GM12873 (cell line): ENCODE data around the gene ITGAX.

ENCODE experiments used
- TF ChIP-seq, protein P1 (sequence below): IDR thresholded peaks from 2 replicates; pipeline ENCODE4 v1.5.1; 2012; ENCODE audit warnings: low read depth, mild to moderate bottlenecking, moderate library complexity, low read length, control low read depth; ENCODE audit not compliant: insufficient read depth; ENCODE audit errors: missing control alignments

ITGAX gene

DNA sequence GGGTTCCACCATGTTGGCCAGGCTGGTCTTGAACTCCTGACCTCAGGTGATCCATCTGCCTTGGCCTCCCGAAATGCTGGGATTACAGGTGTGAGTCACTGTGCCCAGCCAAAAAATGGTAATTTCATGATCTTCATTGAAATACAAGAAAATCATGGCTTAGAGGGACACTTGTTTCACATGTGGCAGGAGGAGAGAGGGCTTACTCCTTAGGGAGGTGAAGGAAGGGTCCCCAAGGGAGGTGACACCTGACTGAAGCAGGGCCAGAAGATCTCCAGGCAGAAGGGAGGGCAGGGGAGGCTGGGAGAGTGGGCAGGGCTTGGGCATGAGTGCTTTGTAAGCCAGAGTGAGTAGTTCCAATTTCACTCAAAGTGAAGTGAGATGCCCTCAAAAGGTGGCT lies 20.0 kb upstream of the ITGAX start:
- TF ChIP-seq, protein P1, sequence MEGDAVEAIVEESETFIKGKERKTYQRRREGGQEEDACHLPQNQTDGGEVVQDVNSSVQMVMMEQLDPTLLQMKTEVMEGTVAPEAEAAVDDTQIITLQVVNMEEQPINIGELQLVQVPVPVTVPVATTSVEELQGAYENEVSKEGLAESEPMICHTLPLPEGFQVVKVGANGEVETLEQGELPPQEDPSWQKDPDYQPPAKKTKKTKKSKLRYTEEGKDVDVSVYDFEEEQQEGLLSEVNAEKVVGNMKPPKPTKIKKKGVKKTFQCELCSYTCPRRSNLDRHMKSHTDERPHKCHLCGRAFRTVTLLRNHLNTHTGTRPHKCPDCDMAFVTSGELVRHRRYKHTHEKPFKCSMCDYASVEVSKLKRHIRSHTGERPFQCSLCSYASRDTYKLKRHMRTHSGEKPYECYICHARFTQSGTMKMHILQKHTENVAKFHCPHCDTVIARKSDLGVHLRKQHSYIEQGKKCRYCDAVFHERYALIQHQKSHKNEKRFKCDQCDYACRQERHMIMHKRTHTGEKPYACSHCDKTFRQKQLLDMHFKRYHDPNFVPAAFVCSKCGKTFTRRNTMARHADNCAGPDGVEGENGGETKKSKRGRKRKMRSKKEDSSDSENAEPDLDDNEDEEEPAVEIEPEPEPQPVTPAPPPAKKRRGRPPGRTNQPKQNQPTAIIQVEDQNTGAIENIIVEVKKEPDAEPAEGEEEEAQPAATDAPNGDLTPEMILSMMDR: no peak

DNA sequence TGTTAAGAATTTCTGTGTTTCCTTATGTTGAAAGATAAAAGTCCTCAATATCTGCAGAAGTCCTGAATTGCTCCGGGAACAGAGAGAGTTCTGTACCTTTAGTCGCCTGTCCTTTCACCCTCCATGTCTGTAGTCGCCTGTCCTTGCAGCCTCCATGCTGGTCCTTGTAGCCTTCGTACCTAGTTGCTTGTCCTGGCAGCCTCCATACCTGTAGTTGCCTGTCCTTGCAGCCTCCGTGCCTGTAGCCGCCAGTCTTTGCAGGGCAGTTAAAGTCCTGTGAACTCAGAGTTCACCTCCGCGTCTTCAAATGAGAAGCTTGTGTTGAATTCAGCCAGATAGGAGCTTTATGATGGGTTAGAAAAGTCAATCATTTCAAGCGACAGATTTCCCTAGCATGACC lies 19.5 kb upstream of the ITGAX start:
- TF ChIP-seq, protein P1: no peak

DNA sequence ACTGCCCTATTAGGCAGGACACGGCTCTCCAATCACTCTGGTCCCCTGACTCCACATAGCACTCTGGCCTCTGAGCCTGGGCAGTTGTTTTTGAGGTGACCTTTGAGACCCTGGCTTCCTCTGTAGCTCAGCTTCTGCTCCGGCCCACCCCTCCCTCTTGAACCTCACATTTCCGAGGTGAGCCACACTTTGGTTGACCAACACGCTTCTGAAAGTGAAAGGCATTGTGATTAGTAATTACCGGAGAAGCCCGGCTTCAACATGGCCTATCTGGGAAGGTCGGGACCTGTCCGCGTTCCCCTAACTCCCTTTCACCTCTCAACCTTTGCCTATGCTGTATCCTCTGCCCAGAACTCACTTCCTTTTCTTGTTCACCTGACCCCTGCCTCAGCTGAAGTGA lies 10.3 kb upstream of the ITGAX start:
- TF ChIP-seq, protein P1: no peak

DNA sequence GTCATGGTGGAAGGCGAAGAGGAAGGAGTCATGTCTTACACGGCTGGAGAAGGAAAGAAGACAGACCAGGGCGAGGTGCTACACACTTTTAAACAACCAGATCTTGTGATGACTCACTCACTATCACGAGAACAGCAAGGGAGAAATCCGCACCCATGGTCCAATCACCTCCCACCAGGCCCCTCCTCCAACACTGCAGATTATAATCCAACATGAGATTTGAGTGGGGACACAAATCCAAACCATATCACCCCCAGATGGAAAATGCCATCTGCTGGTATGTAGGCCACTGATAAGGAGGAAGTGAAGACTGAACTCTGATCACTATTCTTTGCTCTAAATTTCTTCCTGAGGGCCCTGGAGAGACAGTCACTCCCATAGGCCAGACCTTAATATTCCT lies 7.5 kb upstream of the ITGAX start:
- TF ChIP-seq, protein P1: no peak

DNA sequence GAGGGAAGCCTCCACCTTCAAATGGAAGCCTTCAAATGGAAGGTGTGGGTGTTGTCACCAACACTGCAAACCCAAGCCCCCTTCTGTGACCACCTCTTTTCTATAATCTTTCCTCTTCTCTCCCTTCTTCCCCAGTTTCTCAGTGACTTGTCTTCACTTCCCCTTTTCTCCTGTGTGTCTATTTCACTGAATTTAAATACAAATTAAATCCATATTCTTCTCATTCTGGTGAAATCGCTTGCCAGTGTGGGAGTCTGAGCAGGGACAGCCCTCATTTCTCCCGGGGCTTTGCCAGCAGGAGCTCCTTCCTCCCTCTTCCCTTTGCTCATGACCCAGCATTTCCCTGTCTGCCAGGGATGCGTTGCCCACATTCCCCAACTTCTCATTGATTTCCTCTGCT lies 6.4 kb upstream of the ITGAX start:
- TF ChIP-seq, protein P1: no peak

DNA sequence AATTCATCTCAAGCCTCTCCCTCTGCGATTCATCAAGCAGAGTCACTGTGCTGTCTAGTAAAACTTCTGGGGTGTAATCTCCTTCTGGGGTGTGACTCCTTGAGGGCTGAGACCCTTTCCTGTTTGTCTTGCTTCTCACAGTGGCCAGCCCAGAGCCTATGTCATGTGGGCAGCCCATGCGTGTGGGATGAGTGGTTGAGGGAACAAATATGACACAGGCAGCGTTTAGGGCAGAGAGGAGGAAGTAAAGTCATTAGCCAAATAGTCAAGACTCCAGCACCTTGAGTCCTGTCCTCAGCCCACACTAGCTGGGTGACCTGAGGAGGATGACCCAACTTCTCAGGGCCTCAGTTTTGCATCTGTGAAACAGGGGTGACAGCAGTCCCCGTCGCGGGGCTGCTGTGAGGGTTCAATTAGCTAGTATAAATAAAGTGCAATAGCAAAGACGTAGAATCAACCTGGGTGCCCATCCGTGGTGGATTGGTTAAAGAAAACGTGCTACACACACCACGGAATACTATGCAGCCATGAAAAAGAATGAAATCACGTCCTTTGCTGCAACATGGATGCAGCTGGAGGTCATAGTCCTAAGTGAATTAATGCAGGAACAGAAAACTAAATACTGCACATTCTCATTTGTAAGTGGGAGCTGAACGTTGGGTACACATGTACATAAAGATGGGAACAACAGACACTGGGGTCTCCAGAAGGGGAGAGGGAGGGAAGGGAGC lies 4.5 kb upstream of the ITGAX start:
- TF ChIP-seq, protein P1: no peak

DNA sequence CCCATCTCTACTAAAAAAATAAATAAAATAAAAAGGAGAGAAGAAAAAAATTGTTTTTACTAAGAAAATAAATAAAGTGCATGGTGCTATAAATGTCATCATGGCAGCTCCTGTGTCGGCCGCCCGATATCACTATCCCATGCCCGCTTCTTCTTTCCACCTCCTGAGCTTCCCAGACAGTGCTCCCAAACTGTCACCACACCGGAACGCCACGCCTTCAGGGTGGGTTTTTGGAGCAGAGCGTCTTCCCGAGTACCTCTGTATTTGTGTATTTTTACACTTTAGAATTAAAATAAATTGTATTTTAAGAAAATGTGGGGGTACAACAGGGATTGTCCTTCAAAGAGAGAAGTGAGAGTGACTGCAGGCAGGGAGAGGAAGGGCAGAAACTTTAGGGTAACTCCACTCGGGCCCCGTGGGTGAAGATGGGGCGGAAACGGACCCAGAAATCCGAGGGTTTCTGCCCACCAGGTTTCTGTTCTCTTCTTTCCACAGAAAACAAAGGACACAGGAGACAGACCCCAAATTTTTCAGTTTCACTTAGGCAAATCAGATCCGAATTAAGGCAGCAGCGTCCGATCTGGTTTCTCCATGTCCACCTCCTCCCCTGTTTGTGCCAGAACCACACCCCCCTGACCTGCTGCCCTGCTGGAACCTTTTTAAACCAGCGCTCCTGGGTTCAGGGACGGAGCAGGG lies 3.6 kb upstream of the ITGAX start:
- TF ChIP-seq, protein P1: no peak
